ENCODE measurements around the gene BTF3L4.
"Not testable (repeated sequence)": the region's sequence is repeated elsewhere in the genome, so short reads cannot be mapped to it uniquely, and the experiment has no call there.

The BTF3L4 gene

DNA sequence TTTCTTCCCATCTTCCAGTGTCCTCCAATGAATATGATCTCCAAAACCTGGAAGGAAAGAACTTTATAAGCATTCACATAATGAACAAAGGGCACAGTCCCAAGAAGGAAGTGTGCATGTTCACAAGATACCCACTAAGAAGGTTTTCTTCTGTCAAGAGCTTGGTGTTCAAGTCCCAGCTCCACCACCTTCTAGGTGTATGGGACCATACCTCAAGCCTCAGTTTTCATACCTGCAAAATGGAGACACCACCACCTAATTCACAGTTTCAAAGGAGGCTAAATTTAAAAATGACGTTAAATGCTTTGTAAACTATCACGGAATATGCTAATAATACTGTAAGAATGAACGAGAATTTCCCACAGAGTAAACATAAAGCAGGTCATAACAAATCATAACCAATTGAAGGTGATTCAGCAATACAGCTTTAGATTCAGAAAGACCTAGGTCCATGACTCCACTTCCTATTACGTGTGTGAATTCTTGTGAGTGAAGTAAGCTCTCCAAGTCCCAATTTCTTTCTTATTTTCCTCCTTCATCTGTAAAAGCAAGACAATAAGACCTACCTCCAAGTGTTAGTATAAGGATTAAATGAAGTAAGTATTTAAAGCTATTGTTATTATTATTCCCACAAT lies 14.4 kb upstream of the BTF3L4 start:
- ATAC-seq (replicated peaks), result no peak
- peaks cover 35 to 44% of the 10 kb centered on the region in 2 donors for H3K36me3 Mint-ChIP-seq
- H3K4me1 Mint-ChIP-seq, result peaks cover 0 to 7% of the 10 kb centered on the region in 2 donors
- H3K9me3 Mint-ChIP-seq, result no peaks in the 10 kb centered on the region
- no peaks in the 10 kb centered on the region for H3K27me3 Mint-ChIP-seq
- H3K4me3 Mint-ChIP-seq, result no peak overlapping the region
- DNase-seq, result no peak
- H3K27ac Mint-ChIP-seq, result no peak overlapping the region

DNA sequence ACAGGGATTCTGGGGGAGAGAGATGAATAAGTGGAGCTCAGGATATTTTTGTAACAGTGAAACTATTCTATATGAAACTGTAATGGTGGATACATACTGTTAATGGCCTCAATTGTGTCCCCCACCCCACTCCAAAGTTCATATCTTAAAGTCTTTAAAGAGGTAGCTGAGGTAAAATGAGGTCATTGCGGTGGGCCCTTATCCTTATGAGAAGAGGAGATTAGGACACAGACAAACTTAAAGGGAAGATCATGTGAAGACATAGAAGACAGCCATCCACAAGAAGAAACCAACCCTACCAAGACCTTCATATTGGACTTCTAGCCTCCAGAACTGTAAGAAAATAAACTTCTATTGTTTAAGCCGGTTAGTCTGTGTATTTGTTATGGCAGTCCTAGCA lies 10.9 kb upstream of the BTF3L4 start:
- H3K4me1 Mint-ChIP-seq, result peaks cover 0 to 12% of the 10 kb centered on the region in 2 donors
- ATAC-seq (replicated peaks) (no peak), DNase-seq (no peak)
- H3K27me3 Mint-ChIP-seq, result no peaks in the 10 kb centered on the region
- H3K36me3 Mint-ChIP-seq, result peaks cover 22 to 38% of the 10 kb centered on the region in 2 donors
- H3K4me3 Mint-ChIP-seq, result no peak overlapping the region
- H3K27ac Mint-ChIP-seq, result no peak overlapping the region
- no peaks in the 10 kb centered on the region for H3K9me3 Mint-ChIP-seq

DNA sequence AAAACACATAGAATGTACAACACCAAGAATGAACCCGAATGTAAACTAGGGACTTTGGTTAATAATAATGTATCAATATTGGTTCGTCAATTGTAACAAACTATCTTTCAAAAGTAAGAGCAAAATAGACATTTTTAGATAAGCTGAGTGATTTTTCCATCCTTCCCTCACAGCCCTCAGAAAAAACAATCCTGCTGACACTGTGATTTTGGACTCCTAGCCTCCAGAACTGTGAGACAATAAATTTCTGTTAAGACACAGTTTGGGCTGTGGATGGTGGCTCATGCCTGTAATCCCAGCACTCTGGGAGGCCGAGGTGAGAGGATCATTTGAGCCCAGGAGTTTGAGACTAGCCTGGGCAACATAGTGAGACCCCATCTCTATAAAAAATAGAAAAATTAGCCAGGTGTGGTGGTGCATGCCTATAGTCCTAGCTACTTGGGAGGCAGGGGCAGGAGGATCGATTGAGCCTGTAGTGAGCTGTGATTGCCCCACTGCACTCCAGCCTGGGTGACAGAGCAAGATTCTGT lies 10.4 kb upstream of the BTF3L4 start:
- H3K27ac Mint-ChIP-seq; H3K27me3 Mint-ChIP-seq; DNase-seq; H3K9me3 Mint-ChIP-seq; H3K4me3 Mint-ChIP-seq; ATAC-seq (replicated peaks): not testable (repeated sequence)
- Mint-ChIP-seq H3K36me3 (peaks cover 22 to 38% of the 10 kb centered on the region in 2 donors), H3K4me1 (peaks cover 0 to 12% of the 10 kb centered on the region in 2 donors)

DNA sequence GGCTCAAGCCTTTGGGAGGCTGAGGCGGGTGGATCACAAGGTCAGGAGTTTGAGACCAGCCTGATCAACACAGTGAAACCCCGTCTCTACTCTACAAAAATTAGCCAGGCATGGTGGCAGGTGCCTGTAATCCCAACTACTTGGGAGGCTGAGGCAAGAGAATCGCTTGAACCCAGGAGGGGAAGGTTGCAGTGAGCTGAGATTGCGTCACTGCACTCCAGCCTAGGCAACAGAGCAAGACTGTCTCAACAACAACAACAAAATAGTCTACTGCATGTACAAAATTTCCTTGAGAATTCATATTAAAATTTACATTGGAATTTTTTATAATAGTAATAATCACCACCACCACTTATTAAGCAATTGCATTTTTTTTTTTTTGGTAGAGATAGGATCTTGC lies 6.8 kb upstream of the BTF3L4 start:
- Mint-ChIP-seq H3K4me1 (peaks cover 18 to 20% of the 10 kb centered on the region in 2 donors), H3K36me3 (peaks cover 17 to 41% of the 10 kb centered on the region in 2 donors)
- not testable (repeated sequence) for H3K27ac Mint-ChIP-seq; ATAC-seq (replicated peaks); H3K27me3 Mint-ChIP-seq; H3K4me3 Mint-ChIP-seq; H3K9me3 Mint-ChIP-seq; DNase-seq

DNA sequence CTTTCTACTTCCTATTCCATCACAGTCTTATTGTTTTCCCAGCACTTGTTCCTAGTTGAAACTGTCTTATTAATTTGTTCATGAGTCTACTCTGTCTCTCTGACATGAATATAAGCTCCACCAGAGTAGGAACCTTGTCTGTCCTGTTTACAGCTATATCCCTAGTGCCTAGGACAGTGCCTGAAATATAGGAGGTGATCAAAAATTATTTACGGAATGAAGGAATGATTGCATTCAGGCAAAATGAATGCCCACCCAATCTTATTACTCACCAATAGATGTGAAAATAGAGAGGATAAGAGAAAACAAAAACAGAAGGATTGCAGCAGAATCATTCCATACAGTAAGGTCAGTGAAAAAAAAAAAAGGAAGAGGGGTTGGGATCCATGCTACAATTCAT lies 2.2 kb upstream of the BTF3L4 start:
- Mint-ChIP-seq H3K36me3 (peaks cover 0 to 19% of the 10 kb centered on the region in 2 donors), H3K4me3 (peak overlapping the region; percentile 83 to 98), H3K4me1 (peaks cover 25 to 42% of the 10 kb centered on the region in 2 donors), H3K27me3 (no peaks in the 10 kb centered on the region), H3K9me3 (no peaks in the 10 kb centered on the region), H3K27ac (no peak overlapping the region)
- DNase-seq (no peak), ATAC-seq (replicated peaks) (no peak)

DNA sequence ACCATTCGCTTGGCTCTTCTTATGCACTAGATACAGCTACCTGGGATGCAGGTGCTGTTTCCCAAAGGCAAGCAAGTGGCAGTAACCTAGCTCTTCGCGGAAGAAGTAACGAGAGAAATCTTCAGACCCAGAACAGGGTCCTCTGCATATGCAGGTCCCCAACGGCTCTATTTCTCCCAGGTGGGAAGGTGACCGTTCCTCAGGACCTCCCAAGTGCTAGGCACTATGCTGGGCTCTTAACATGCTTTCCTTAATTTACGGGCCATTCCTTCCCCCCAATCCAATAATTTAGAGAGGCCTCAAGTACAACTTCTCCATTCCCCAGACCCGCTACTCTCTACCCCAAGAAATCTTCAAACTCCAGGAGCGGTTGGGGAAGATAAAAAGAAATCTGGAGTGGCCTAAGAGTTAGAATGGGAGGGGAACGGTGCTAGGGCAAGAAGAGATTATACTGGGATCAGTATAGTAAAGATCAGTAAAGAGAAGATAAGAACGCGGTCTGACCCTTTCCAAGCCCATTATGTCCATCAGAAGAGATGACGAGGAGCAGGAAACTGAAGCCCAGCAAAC lies 1.5 kb upstream of the BTF3L4 start:
- DNase-seq (no peak), ATAC-seq (replicated peaks) (no peak)
- Mint-ChIP-seq H3K27me3 (no peaks in the 10 kb centered on the region), H3K27ac (peak overlapping the region; percentile 97), H3K9me3 (no peaks in the 10 kb centered on the region), H3K4me3 (peak overlapping the region; percentile 83 to 98), H3K4me1 (peaks cover 28 to 47% of the 10 kb centered on the region in 2 donors), H3K36me3 (peaks cover 0 to 22% of the 10 kb centered on the region in 2 donors)

DNA sequence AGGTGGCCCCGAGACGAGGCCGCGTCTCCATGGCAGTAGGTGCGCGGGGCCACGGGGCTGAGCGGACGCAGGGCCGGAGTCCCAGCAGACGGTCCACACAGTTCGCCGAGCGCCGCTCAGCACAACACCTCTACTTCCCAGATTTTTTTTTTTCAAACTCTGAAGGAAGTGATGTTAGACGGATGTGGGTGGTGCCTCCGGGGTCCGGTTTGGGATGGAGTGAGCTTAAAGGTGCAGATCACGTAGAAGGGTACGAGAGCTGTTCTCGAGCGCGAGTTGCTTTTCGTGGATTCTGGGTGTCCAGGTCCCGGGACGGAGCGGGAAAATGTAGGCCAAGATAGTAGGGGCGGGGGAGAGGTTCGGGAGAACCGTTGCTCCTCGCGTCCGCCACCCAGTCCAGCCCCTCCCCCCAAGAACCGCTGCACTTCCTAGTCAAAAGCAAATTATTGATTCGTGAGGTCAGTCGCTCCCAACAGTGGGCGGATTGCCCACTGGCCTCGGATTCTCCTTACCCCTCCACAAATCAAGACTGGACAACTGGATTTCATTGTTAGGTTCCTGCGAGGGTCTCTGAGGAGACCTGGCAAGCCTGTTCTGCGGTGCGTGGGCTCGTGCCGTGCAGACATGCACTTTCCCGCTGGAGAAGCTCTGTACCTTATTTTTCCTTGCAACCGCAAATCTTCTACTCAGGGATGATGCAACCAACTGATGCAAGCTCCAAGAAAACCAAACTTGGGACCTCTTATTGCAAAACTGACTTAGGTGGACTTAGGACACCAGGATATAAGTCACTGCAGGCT lies 829 bp upstream of the BTF3L4 start, which contains the start of gene TXNDC12:
TSS of gene TXNDC12 (minus strand) at position 126 of the 800 bp plus-strand sequence. CDS start at position 31, 95 bp downstream.
- Mint-ChIP-seq H3K4me1 (peaks cover 28 to 47% of the 10 kb centered on the region in 2 donors), H3K9me3 (no peaks in the 10 kb centered on the region), H3K27me3 (no peaks in the 10 kb centered on the region), H3K36me3 (peaks cover 0 to 22% of the 10 kb centered on the region in 2 donors), H3K4me3 (peak within 1 kb of the TSS; percentile 83 to 98), H3K27ac (peak within 1 kb of the TSS; percentile 97)
- peak; percentile 62 to 67 for ATAC-seq (replicated peaks)
- peak; percentile 67 for DNase-seq

DNA sequence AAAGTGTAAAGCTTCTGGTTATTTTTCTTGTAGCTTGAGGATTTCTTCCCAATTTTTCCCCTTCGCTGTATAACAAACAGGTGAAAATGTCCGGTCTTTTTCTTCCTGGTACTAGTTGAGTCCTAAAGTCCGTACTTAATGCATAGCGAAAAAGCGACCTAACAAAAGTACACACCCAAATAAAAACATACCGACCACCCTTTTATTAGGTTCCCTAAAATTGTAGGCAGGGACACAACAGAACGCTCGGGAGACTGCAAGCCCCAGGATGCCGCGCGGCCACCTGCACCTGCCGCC lies 281 bp upstream of the BTF3L4 start:
- Mint-ChIP-seq H3K4me1 (peaks cover 29 to 47% of the 10 kb centered on the region in 2 donors), H3K27ac (peak overlapping the region; percentile 97), H3K9me3 (no peaks in the 10 kb centered on the region), H3K4me3 (peak overlapping the region; percentile 83 to 98), H3K36me3 (peaks cover 0 to 26% of the 10 kb centered on the region in 2 donors), H3K27me3 (no peaks in the 10 kb centered on the region)
- peak in 1 of 2 donors; percentile 0 for ATAC-seq (replicated peaks)
- no peak for DNase-seq

DNA sequence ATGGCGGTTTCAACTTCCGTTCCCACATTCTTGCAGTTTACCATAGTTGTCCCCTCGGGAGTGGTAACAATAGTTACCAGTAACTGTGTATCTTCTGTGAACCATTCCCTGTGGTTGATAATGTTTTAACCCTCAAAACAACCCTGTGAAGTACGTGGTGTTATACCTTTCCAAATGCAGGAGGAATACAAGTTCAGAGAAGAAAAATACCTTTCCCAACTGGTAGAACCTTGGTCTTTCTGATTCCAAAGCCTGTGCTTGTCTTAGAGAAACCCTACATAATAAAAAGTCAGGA lies 789 bp downstream of the BTF3L4 start:
- no peak for ATAC-seq (replicated peaks)
- H3K4me1 Mint-ChIP-seq, result peaks cover 29 to 47% of the 10 kb centered on the region in 2 donors

DNA sequence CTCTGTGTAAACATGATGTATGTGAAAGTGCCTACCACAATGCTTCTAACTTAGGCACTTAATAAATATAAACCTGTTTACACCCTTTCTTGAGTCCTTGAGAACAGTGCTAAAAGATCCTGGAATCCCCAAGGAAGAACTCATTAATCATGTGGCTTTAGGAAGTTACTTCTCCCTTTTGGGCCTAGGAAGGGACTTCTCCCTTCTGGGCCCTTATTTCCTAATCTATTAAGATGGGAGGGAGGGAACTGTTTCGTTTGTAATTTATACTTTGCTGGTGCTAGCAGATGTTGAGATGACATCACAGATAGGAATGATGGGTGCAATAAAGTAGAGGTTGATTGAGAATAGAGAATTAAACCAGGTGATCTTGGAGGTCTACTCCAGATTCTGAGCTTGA lies 1.2 kb downstream of the BTF3L4 start:
- no peak for ATAC-seq (replicated peaks)
- H3K9me3 Mint-ChIP-seq, result no peaks in the 10 kb centered on the region
- DNase-seq, result no peak
- peak overlapping the region; percentile 83 to 98 for H3K4me3 Mint-ChIP-seq
- H3K27me3 Mint-ChIP-seq, result no peaks in the 10 kb centered on the region
- H3K36me3 Mint-ChIP-seq, result peaks cover 1 to 27% of the 10 kb centered on the region in 2 donors
- H3K4me1 Mint-ChIP-seq, result peaks cover 27 to 45% of the 10 kb centered on the region in 2 donors
- peak overlapping the region; percentile 97 for H3K27ac Mint-ChIP-seq

More for the DNA sequence above, 789 bp downstream of the BTF3L4 start:
- Mint-ChIP-seq H3K9me3 (no peaks in the 10 kb centered on the region), H3K4me3 (peak overlapping the region; percentile 83 to 98), H3K27ac (peak overlapping the region; percentile 97), H3K27me3 (no peaks in the 10 kb centered on the region), H3K36me3 (peaks cover 0 to 29% of the 10 kb centered on the region in 2 donors)
- no peak for DNase-seq

DNA sequence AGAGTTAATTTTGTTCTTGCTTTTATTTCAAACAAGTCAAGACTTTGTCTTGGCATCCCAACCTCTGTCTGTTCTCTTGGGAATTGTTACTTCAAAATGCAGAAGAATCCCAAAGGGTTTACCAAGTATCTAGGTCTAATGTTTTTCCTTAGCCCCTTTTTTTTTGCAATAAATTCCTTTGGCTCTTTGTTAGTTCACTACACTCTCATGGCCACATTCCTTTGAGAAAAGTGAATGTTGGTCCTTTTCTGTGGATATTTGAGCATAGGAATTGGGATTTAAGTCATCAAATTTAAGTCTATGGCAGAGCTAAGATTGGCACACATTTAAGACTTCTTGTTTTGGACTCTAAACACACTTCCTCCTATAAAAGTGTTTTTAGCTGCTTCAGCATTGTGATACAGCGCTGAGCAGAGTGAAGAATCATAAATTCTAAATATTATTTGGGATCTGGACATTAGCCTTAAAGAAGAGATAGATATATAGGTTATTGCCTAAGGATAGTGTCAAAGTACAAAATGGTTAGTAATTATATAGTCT lies 1.9 kb downstream of the BTF3L4 start:
- Mint-ChIP-seq H3K9me3 (no peaks in the 10 kb centered on the region), H3K4me3 (peak overlapping the region; percentile 83 to 98), H3K27me3 (no peaks in the 10 kb centered on the region), H3K36me3 (peaks cover 6 to 28% of the 10 kb centered on the region in 2 donors), H3K27ac (no peak overlapping the region), H3K4me1 (peaks cover 27 to 39% of the 10 kb centered on the region in 2 donors)
- no peak for DNase-seq
- ATAC-seq (replicated peaks), result no peak

DNA sequence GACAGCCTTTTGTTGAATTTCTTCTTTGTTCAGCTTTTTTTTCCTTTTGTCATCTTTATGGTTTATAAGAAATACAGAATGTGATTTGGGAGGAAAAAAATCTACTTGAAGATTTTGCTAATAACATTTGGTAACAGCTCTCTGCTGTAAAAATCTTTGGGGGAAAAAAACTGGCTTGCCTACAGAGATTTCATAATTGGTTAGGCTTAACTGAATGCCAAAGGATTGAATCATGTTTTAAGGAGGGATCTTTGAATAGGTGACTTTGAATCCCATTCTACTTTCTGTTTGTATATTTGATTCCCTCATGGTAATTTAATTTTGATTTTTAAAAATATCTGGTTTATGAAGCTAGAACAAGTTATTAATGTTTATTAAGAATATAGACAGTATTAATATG lies 3.2 kb downstream of the BTF3L4 start:
- H3K9me3 Mint-ChIP-seq, result no peaks in the 10 kb centered on the region
- ATAC-seq (replicated peaks), result no peak
- H3K27ac Mint-ChIP-seq, result no peak overlapping the region
- H3K4me1 Mint-ChIP-seq, result peaks cover 27 to 34% of the 10 kb centered on the region in 2 donors
- no peaks in the 10 kb centered on the region for H3K27me3 Mint-ChIP-seq
- DNase-seq, result no peak
- peaks cover 14 to 31% of the 10 kb centered on the region in 2 donors for H3K36me3 Mint-ChIP-seq
- H3K4me3 Mint-ChIP-seq, result no peak overlapping the region

DNA sequence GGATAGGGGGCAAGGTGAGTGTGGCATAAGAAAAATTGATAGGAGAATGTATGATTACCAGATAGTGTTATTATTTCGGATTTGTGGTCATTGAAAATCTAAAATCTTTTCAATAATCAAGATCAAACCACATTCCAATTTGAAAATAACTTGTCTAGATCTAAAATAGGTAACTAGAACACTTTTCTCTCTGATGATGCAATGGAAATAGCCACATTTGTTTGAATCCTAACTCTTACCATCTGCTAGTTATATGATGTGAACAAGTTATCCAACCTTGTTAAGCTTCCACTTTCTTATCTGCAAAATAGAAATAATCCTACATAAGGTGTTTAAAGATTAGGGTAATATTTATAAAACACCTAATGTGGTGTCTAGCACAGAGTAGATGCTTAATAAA lies 3.8 kb downstream of the BTF3L4 start:
- Mint-ChIP-seq H3K27me3 (no peaks in the 10 kb centered on the region), H3K9me3 (no peaks in the 10 kb centered on the region), H3K4me1 (peaks cover 27 to 34% of the 10 kb centered on the region in 2 donors), H3K36me3 (peaks cover 14 to 31% of the 10 kb centered on the region in 2 donors), H3K4me3 (no peak overlapping the region), H3K27ac (no peak overlapping the region)
- DNase-seq (no peak), ATAC-seq (replicated peaks) (no peak)

DNA sequence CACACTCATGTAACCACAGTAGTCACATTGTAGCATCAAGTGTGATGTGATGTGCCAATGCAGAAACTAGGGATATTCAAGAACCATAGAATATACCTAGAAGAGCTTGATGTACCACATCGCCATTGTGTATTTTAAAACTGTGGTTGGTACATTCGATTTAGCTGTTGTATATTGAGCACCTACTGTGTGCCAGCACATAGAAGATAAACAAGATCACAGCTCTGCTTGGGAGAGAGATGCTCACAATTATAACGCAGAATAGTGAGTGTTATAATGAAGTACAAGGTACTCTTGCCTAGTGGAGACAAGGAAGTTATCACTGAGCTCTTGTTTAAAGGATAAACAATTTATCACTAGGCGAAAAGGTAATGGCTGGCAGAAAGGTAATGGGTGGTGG lies 4.7 kb downstream of the BTF3L4 start:
- ATAC-seq (replicated peaks) (no peak), DNase-seq (no peak)
- Mint-ChIP-seq H3K4me3 (no peak overlapping the region), H3K27me3 (no peaks in the 10 kb centered on the region), H3K36me3 (peaks cover 14 to 31% of the 10 kb centered on the region in 2 donors), H3K9me3 (no peaks in the 10 kb centered on the region), H3K27ac (no peak overlapping the region), H3K4me1 (peaks cover 27 to 34% of the 10 kb centered on the region in 2 donors)
